CD4-positive, alpha-beta T cell (primary cell): ENCODE data around the gene PLCD1. TPM values are rescaled to one million over a fixed set of nuclear protein-coding genes. Genes with fewer than 3 reads are reported as not detected.
A peak's percentile ranks its signal among the peaks of the same experiment; 100 is the strongest.

Experiments
- ATAC-seq: fragments of 200-7000 bp; cut with Tn5 transposase; one replicate; pipeline ENCODE4 v1.10.0; 2022; ENCODE audit warnings: mild to moderate bottlenecking; ENCODE audit not compliant: poor library complexity
- CTCF ChIA-PET: fragments of 350-600 bp; sonication (Branson Sonifier 250); formaldehyde crosslinking; loops from one replicate; lab custom pipeline; 2021; ENCODE audit warnings: antibody characterized with exemption, inconsistent platforms; lab: Charles Lee
- POLR2A ChIA-PET: fragments of 350-600 bp; sonication (Branson Sonifier 250); formaldehyde crosslinking; loops from one replicate; lab custom pipeline; 2021; ENCODE audit warnings: antibody characterized with exemption, inconsistent platforms; lab: Charles Lee
- DNase-seq, 14 experiments: peaks; one replicate each; pipeline ENCODE4 v3.0.0-alpha.2; 2013 to 2020; ENCODE audit warnings: mixed read lengths in 2 of 14
- H3K27ac ChIP-seq, 2 donors: one replicate each; pipeline versions ENCODE4 v1.5.1 to v1.7.0; 2013; ENCODE audit warnings: low read length in 2 of 2, low read depth in 1 of 2, mild to moderate bottlenecking in 1 of 2
- H3K27me3 ChIP-seq, 2 experiments: 1 replicate in 1 of 2; 2 replicates in 1 of 2; pipeline versions ENCODE4 v1.6.1 to v1.7.0; 2013; ENCODE audit warnings: low read length in 2 of 2, control low read depth in 1 of 2, mild to moderate bottlenecking in 1 of 2, moderate library complexity in 1 of 2; ENCODE audit not compliant: insufficient read depth in 2 of 2, control insufficient read depth in 1 of 2
- H3K36me3 ChIP-seq: one replicate; pipeline ENCODE4 v1.6.1; 2013; ENCODE audit warnings: low read length, control low read depth; ENCODE audit not compliant: insufficient read depth
- H3K4me1 ChIP-seq: one replicate; pipeline ENCODE4 v1.6.1; 2013; ENCODE audit warnings: low read length, control low read depth; ENCODE audit not compliant: insufficient read depth
- H3K4me3 ChIP-seq: one replicate; pipeline ENCODE4 v1.5.1; 2013; ENCODE audit warnings: mild to moderate bottlenecking, low read length, moderate library complexity
- H3K9me3 ChIP-seq, 2 experiments: 1 replicate in 1 of 2; 2 replicates in 1 of 2; pipeline versions ENCODE4 v1.6.1 to v1.7.0; 2013; ENCODE audit warnings: low read length in 2 of 2, mild to moderate bottlenecking in 2 of 2, control low read depth in 1 of 2, moderate library complexity in 1 of 2; ENCODE audit not compliant: control insufficient read depth in 1 of 2, insufficient read depth in 1 of 2
- H3K27ac Mint-ChIP-seq: one replicate; pipeline ENCODE4 v1.8.0; 2020; ENCODE audit warnings: mixed read lengths
- H3K27me3 Mint-ChIP-seq: one replicate; pipeline ENCODE4 v1.8.0; 2021; ENCODE audit warnings: mixed read lengths
- H3K36me3 Mint-ChIP-seq: one replicate; pipeline ENCODE4 v1.8.0; 2021; ENCODE audit warnings: low read depth, mixed read lengths
- H3K4me1 Mint-ChIP-seq: one replicate; pipeline ENCODE4 v1.8.0; 2021; ENCODE audit warnings: low read depth, mixed read lengths
- H3K4me3 Mint-ChIP-seq: one replicate; pipeline ENCODE4 v1.8.0; 2020; ENCODE audit warnings: mild to moderate bottlenecking, mixed read lengths
- H3K9me3 Mint-ChIP-seq: one replicate; pipeline ENCODE4 v1.8.0; 2020; ENCODE audit warnings: mixed read lengths
- intact Hi-C, 2 experiments: fragments of 100-400 bp; cut with DNase I in 1 of 2; cut with micrococcal nuclease in 1 of 2; formaldehyde crosslinking; loops; one replicate each; pipeline versions ENCODE4 v1.15.1 to v1.9.0; 2023 to 2025; cut with DNase I, micrococcal nuclease
- total RNA-seq, 174 experiments: library from RNA in 2 of 174; stranded (reverse) in 2 of 174; gene quantifications; one replicate each; pipeline ENCODE4 v1.2.3 and lab custom pipeline; 2021 to 2026
- TF ChIP-seq, protein P1 (sequence below): fragments of 200-600 bp; IDR thresholded peaks from one replicate; pipeline ENCODE4 v1.8.0; 2022; ENCODE audit warnings: antibody characterized with exemption, mild to moderate bottlenecking

Gene PLCD1
- total RNA-seq, 2 experiments from 2014 or later: 67.0 to 69.8 TPM

DNA sequence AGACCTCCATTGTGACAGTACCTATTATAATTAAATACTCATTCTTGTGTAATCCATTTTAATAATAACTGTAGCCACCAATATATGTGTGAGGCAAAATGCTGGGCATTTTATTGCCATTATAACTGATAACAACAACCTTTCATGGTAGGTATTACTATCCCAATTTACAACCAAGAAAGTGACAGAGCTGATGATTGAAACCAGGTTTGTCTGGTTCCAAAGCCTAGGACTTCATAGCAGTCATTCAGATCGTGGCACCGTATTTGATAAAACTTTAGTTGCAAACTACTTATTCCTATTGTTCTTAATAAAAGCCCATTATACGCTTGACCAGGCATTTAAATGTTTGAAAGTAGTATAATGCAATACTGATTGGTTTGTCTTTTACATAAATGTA, 65.3 kb downstream of the PLCD1 start:
- CTCF ChIA-PET: interaction anchor here (0.6 to 3.5 kb wide), 2 partner anchors 36 to 108 kb away, joined by 3 to 15 read pairs; no protein-coding TSS in a partner anchor
- POLR2A ChIA-PET: no interaction called here
- Histone ChIP-seq H3K36me3 (no peaks in the 10 kb centered on the region), H3K27ac (no peak overlapping the region), H3K27me3 (no peaks in the 10 kb centered on the region), H3K4me1 (peaks cover 4% of the 10 kb centered on the region), H3K4me3 (no peak overlapping the region), H3K9me3 (no peaks in the 10 kb centered on the region)
- Mint-ChIP-seq H3K4me1 (peaks cover 6% of the 10 kb centered on the region), H3K27ac (no peak overlapping the region), H3K4me3 (no peak overlapping the region), H3K36me3 (no peaks in the 10 kb centered on the region), H3K9me3 (no peaks in the 10 kb centered on the region), H3K27me3 (no peaks in the 10 kb centered on the region)
- intact Hi-C loops: no loop called here
- DNase-seq: no peak
- TF ChIP-seq, protein P1, sequence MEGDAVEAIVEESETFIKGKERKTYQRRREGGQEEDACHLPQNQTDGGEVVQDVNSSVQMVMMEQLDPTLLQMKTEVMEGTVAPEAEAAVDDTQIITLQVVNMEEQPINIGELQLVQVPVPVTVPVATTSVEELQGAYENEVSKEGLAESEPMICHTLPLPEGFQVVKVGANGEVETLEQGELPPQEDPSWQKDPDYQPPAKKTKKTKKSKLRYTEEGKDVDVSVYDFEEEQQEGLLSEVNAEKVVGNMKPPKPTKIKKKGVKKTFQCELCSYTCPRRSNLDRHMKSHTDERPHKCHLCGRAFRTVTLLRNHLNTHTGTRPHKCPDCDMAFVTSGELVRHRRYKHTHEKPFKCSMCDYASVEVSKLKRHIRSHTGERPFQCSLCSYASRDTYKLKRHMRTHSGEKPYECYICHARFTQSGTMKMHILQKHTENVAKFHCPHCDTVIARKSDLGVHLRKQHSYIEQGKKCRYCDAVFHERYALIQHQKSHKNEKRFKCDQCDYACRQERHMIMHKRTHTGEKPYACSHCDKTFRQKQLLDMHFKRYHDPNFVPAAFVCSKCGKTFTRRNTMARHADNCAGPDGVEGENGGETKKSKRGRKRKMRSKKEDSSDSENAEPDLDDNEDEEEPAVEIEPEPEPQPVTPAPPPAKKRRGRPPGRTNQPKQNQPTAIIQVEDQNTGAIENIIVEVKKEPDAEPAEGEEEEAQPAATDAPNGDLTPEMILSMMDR: no peak
- ATAC-seq: no peak

DNA sequence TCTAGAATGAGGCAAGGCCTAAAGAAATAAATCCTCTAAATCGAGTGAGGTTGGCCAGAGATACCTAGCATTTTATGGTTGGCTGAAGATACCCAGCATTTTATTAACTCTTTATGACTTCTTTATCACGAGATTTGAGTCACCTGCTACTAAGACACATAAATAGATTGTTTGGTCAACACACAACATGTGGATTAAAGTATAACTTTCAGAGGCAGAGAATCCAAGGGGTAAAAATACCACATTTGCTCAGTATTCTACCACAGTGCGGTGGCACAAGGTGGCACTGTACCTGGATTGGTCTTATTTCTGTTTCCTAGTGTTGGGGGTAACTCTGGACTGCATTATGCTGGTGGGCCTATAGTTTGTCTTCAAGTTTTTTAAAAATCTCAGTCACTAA, 65.8 kb downstream of the PLCD1 start:
- Mint-ChIP-seq H3K36me3 (no peaks in the 10 kb centered on the region), H3K9me3 (no peaks in the 10 kb centered on the region), H3K27me3 (no peaks in the 10 kb centered on the region), H3K27ac (no peak overlapping the region), H3K4me1 (peaks cover 6% of the 10 kb centered on the region), H3K4me3 (no peak overlapping the region)
- Histone ChIP-seq H3K36me3 (no peaks in the 10 kb centered on the region), H3K9me3 (no peaks in the 10 kb centered on the region), H3K4me3 (no peak overlapping the region), H3K27me3 (no peaks in the 10 kb centered on the region), H3K27ac (no peak overlapping the region), H3K4me1 (peaks cover 4% of the 10 kb centered on the region)
- POLR2A ChIA-PET: no interaction called here
- TF ChIP-seq, protein P1: no peak
- no peak for DNase-seq
- CTCF ChIA-PET: interaction anchor here (0.6 to 3.5 kb wide), 2 partner anchors 36 to 108 kb away, joined by 3 to 15 read pairs; no protein-coding TSS in a partner anchor
- intact Hi-C loops: no loop called here
- ATAC-seq: no peak

DNA sequence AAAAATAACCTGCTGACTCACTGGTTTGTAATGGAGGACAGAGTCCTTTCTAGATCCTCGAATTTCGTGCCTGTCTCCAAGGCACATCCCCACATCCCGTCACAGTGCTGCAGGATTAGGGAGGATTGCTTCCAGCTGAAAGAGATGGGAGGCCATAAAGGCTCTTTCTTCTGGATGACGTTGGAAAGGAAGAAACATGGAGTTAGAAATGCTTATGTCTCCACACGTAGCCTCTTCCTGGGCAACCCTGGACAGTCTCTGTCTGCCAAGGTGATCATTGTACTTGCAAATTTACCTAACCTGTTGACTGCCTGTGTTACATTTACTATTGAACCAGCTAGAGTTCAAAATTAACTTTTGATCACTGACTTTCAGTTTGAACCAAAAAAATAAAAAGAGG, 66.4 kb downstream of the PLCD1 start:
- peak overlapping the region; percentile 25 for H3K27ac Mint-ChIP-seq
- no peaks in the 10 kb centered on the region for H3K36me3 Mint-ChIP-seq
- TF ChIP-seq, protein P1: no peak
- POLR2A ChIA-PET: no interaction called here
- Histone ChIP-seq H3K4me3 (no peak overlapping the region), H3K36me3 (no peaks in the 10 kb centered on the region), H3K27ac (no peak overlapping the region), H3K27me3 (no peaks in the 10 kb centered on the region), H3K9me3 (no peaks in the 10 kb centered on the region), H3K4me1 (peaks cover 4% of the 10 kb centered on the region)
- H3K9me3 Mint-ChIP-seq: no peaks in the 10 kb centered on the region
- ATAC-seq (no peak), DNase-seq (no peak)
- intact Hi-C loops: no loop called here
- H3K4me3 Mint-ChIP-seq: no peak overlapping the region
- peaks cover 7% of the 10 kb centered on the region for H3K4me1 Mint-ChIP-seq
- no peaks in the 10 kb centered on the region for H3K27me3 Mint-ChIP-seq
- CTCF ChIA-PET: interaction anchor here (3.5 kb wide), 1 partner anchor 107 kb away, joined by 15 read pairs; no protein-coding TSS in a partner anchor
